NCI-H187 (cell line): ENCODE results near the gene THY1.
"Not testable (repeated sequence)": the region's sequence is repeated elsewhere in the genome, so short reads cannot be mapped to it uniquely, and the experiment has no call there.

Experiments used
- DNase-seq, 2 experiments: peaks; one replicate each; lab custom pipeline; 2025; lab: John Stamatoyannopoulos, UW

The THY1 gene

GRCh38 chr11:119418759-119419158 is 4.2 kb downstream of the THY1 start:
- DNase-seq = no peak

GRCh38 chr11:119417726-119418540 is 5.0 kb downstream of the THY1 start:
- no peak for DNase-seq

GRCh38 chr11:119416606-119417580 is 6.1 kb downstream of the THY1 start:
- no peak for DNase-seq

GRCh38 chr11:119415966-119416365 is 7.0 kb downstream of the THY1 start:
- no peak for DNase-seq

GRCh38 chr11:119415517-119415916 is 7.5 kb downstream of the THY1 start:
- no peak for DNase-seq

GRCh38 chr11:119414734-119415133 is 8.2 kb downstream of the THY1 start:
- no peak for DNase-seq

- no peak for DNase-seq
Observed at GRCh38 chr11:119414321-119414720, 8.7 kb downstream of the THY1 start.

GRCh38 chr11:119412072-119412471 is 10.9 kb downstream of the THY1 start:
- no peak for DNase-seq

- DNase-seq = no peak
Observed at GRCh38 chr11:119410501-119410900, 12.5 kb downstream of the THY1 start.

- no peak for DNase-seq
Observed at GRCh38 chr11:119409731-119410130, 13.2 kb downstream of the THY1 start.

GRCh38 chr11:119406005-119406404 is 17.0 kb downstream of the THY1 start:
- no peak for DNase-seq

- DNase-seq = not testable (repeated sequence)
Observed at GRCh38 chr11:119405448-119405847, 17.5 kb downstream of the THY1 start.

- no peak for DNase-seq
Observed at GRCh38 chr11:119404872-119405271, 18.1 kb downstream of the THY1 start.

- DNase-seq = no peak
Observed at GRCh38 chr11:119403021-119403420, 20.0 kb downstream of the THY1 start.

- no peak for DNase-seq
Observed at GRCh38 chr11:119402470-119402869, 20.5 kb downstream of the THY1 start.

GRCh38 chr11:119400860-119401259 is 22.1 kb downstream of the THY1 start:
- DNase-seq = no peak

- no peak for DNase-seq
Observed at GRCh38 chr11:119397740-119398139, 25.2 kb downstream of the THY1 start.

- DNase-seq = no peak
Observed at GRCh38 chr11:119396835-119397234, 26.1 kb downstream of the THY1 start.

GRCh38 chr11:119391275-119391674 is 31.7 kb downstream of the THY1 start:
- no peak for DNase-seq

GRCh38 chr11:119389611-119390254 is 33.2 kb downstream of the THY1 start:
- DNase-seq = no peak

GRCh38 chr11:119388103-119388502 is 34.9 kb downstream of the THY1 start:
- no peak for DNase-seq

- no peak for DNase-seq
Observed at GRCh38 chr11:119384332-119384731, 38.6 kb downstream of the THY1 start.
